GM11168 (cell line): Measurements from ENCODE around the gene KDM8.

Experiments used
- in situ Hi-C: fragments of 300-500 bp; cut with MboI; formaldehyde crosslinking; loops from one replicate; pipeline ENCODE4 v1.12.0; 2022; ENCODE audit warnings: low sequenced_read_pairs; ENCODE audit not compliant: unreplicated experiment

KDM8 gene

GRCh38 chr16:27203507-27204311 lies at the start of gene KDM8:
Gene KDM8, plus strand, starts transcription at chr16:27203526. Its CDS starts 6,598 bp downstream, at chr16:27210124.
- in situ Hi-C loops: no loop called here

- in situ Hi-C loops: no loop called here
These were observed 48.4 kb upstream of the KDM8 start for GRCh38 chr16:27154705-27155521.

GRCh38 chr16:27156579-27156978 lies 46.7 kb upstream of the KDM8 start:
- in situ Hi-C loops: no loop called here

GRCh38 chr16:27161398-27161797 lies 41.9 kb upstream of the KDM8 start:
- in situ Hi-C loops: no loop called here

GRCh38 chr16:27164352-27164751 lies 39.0 kb upstream of the KDM8 start:
- in situ Hi-C loops: no loop called here

- in situ Hi-C loops: no loop called here
These were observed 37.8 kb upstream of the KDM8 start for GRCh38 chr16:27165576-27165975.

GRCh38 chr16:27168790-27169189 lies 34.5 kb upstream of the KDM8 start:
- in situ Hi-C loops: no loop called here

- in situ Hi-C loops: loop anchor here (5.0 kb wide), 1 partner anchor 298 kb away; no protein-coding TSS in a partner anchor
These were observed 33.7 kb upstream of the KDM8 start for GRCh38 chr16:27169511-27170071.

- in situ Hi-C loops: loop anchor here (5.0 kb wide), 1 partner anchor 296 kb away; no protein-coding TSS in a partner anchor
These were observed 31.7 kb upstream of the KDM8 start for GRCh38 chr16:27171584-27171983.

GRCh38 chr16:27174007-27174406 lies 29.3 kb upstream of the KDM8 start:
- in situ Hi-C loops: loop anchor here (5.0 kb wide), 1 partner anchor 293 kb away; no protein-coding TSS in a partner anchor

- in situ Hi-C loops: loop anchor here (5.0 kb wide), 1 partner anchor 293 kb away; no protein-coding TSS in a partner anchor
These were observed 28.5 kb upstream of the KDM8 start for GRCh38 chr16:27174798-27175197.

- in situ Hi-C loops: no loop called here
These were observed 27.4 kb upstream of the KDM8 start for GRCh38 chr16:27175888-27176287.

- in situ Hi-C loops: no loop called here
These were observed 26.1 kb upstream of the KDM8 start for GRCh38 chr16:27177031-27177774.

GRCh38 chr16:27179500-27180072 lies 23.7 kb upstream of the KDM8 start:
- in situ Hi-C loops: no loop called here

- in situ Hi-C loops: no loop called here
These were observed 22.1 kb upstream of the KDM8 start for GRCh38 chr16:27181019-27181790.

- in situ Hi-C loops: no loop called here
These were observed 20.4 kb upstream of the KDM8 start for GRCh38 chr16:27182906-27183405.

- in situ Hi-C loops: no loop called here
These were observed 17.6 kb upstream of the KDM8 start for GRCh38 chr16:27185776-27186130.

GRCh38 chr16:27188633-27189032 lies 14.7 kb upstream of the KDM8 start:
- in situ Hi-C loops: no loop called here
